ENCODE measurements around the gene ST3GAL4. TPM values are rescaled to one million over a fixed set of nuclear protein-coding genes. Genes with fewer than 3 reads are reported as not detected.
A peak's percentile ranks its signal among the peaks of the same experiment; 100 is the strongest.

Gene ST3GAL4
- total RNA-seq, 6 experiments from 2014 or later = 25.9 to 34.6 (median 30.0) TPM

DNA sequence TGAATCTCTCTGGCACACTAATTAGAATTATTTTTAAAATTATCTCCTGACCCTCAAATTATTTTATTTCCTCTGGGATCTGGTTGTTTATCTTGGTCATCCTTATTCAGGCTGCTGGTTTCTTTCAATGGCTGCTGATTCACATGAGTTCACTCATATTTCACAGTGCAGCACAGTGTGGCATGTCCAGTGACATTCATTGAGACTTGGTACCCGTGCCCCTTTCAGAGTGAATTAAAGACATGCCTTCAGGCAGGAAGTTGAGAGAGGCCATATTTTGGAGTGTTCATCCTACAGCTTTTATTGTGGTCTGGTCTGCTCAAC lies 38.1 kb upstream of the ST3GAL4 start:
- TF ChIP-seq, protein P1, sequence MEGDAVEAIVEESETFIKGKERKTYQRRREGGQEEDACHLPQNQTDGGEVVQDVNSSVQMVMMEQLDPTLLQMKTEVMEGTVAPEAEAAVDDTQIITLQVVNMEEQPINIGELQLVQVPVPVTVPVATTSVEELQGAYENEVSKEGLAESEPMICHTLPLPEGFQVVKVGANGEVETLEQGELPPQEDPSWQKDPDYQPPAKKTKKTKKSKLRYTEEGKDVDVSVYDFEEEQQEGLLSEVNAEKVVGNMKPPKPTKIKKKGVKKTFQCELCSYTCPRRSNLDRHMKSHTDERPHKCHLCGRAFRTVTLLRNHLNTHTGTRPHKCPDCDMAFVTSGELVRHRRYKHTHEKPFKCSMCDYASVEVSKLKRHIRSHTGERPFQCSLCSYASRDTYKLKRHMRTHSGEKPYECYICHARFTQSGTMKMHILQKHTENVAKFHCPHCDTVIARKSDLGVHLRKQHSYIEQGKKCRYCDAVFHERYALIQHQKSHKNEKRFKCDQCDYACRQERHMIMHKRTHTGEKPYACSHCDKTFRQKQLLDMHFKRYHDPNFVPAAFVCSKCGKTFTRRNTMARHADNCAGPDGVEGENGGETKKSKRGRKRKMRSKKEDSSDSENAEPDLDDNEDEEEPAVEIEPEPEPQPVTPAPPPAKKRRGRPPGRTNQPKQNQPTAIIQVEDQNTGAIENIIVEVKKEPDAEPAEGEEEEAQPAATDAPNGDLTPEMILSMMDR (IDR thresholded peaks at IDR 0.05) = no peak
- Mint-ChIP-seq H3K27me3 (ENCODE audit: insufficient read depth) (peaks cover 2% of the 10 kb centered on the region), H3K36me3 (ENCODE audit: low read depth) (peaks cover 29% of the 10 kb centered on the region), H3K27ac (peak overlapping the region; percentile 89), H3K4me1 (ENCODE audit: low read depth) (peaks cover 64% of the 10 kb centered on the region), H3K4me3 (peak overlapping the region; percentile 87), H3K9me3 (no peaks in the 10 kb centered on the region)
- DNase-seq = peak; percentile 8

GRCh38 chr11:126317756-126318573 lies 37.5 kb upstream of the ST3GAL4 start:
- H3K4me1 Mint-ChIP-seq (ENCODE audit: low read depth) = peaks cover 61% of the 10 kb centered on the region
- TF ChIP-seq, protein P1 (IDR thresholded peaks at IDR 0.05) = no peak
- H3K27me3 Mint-ChIP-seq (ENCODE audit: insufficient read depth) = peaks cover under 1% of the 10 kb centered on the region
- no peaks in the 10 kb centered on the region for H3K9me3 Mint-ChIP-seq
- DNase-seq = peak; percentile 61
- H3K27ac Mint-ChIP-seq = peak overlapping the region; percentile 89
- H3K4me3 Mint-ChIP-seq = peak overlapping the region; percentile 87
- peaks cover 29% of the 10 kb centered on the region for H3K36me3 Mint-ChIP-seq (ENCODE audit: low read depth)

DNA sequence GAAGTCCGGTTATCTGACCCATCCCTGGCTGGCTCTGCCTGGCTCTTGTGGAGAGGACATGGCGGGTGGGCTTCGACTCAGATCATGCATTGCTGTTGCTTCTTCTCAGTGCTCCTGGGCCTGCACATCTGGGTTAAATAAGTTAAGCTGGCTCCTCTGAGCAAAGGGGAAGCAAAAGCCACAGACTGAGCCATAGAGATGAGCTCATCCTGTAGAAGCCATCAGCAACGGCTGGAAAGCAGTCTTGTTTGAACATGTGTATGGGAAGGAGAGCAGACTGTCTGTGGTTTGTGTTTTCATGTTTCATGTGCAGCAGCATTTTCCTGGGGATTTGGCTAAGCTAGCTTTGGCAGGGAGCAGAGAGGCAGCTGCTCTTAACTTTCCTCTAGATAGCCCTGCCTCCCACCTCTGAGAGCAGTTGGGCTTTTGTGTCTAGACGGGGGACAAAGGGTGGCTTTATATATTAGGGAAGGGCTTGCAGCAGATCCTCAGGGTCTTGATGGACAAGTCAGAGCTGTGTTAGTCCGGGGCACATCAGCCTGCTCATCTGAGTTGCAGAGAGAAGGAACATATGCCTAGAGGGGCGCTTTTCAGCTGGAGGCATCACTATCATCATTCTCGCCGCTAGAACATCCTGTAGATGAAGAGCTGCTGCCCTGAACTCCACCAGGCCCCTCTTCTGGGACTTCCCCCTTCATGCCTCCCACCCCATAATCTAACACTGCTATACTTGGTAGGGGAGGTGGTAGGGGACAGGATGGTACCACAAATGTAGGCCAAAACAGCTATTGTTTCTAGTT lies 36.7 kb upstream of the ST3GAL4 start:
- Mint-ChIP-seq H3K9me3 (no peaks in the 10 kb centered on the region), H3K4me3 (peak overlapping the region; percentile 87), H3K36me3 (ENCODE audit: low read depth) (peaks cover 29% of the 10 kb centered on the region), H3K27me3 (ENCODE audit: insufficient read depth) (no peaks in the 10 kb centered on the region; the same call in none of the 2 replicates), H3K4me1 (ENCODE audit: low read depth) (peaks cover 53% of the 10 kb centered on the region), H3K27ac (peak overlapping the region; percentile 89)
- peak; percentile 88 for DNase-seq
- TF ChIP-seq, protein P1 (IDR thresholded peaks at IDR 0.05) = no peak

DNA sequence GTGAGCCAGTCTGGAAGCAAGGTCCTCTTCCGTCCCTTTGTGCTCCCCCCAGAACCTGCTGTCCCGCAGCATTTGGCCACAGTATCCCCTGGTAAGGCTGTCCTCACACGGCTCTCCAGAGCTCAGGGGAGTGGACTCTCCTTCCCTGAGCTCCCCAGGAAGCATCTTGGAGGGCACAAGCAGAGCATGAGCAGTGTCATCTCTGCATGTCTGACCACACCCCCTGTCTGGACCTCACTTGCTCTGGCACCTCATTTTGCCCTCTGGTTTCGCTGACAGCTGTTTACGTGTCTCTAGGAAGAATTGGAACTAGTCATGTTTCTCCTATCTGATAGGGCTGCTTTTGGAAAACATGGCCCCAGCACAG lies 36.1 kb upstream of the ST3GAL4 start:
- no peaks in the 10 kb centered on the region; the same call in none of the 2 replicates for H3K27me3 Mint-ChIP-seq (ENCODE audit: insufficient read depth)
- H3K4me3 Mint-ChIP-seq = peak overlapping the region; percentile 58; the same call in 1 of the 2 replicates
- peaks cover 47% of the 10 kb centered on the region for H3K4me1 Mint-ChIP-seq (ENCODE audit: low read depth)
- peaks cover 25% of the 10 kb centered on the region for H3K36me3 Mint-ChIP-seq (ENCODE audit: low read depth)
- H3K27ac Mint-ChIP-seq = peak overlapping the region; percentile 89
- TF ChIP-seq, protein P1 (IDR thresholded peaks at IDR 0.05) = no peak
- no peaks in the 10 kb centered on the region for H3K9me3 Mint-ChIP-seq
- no peak for DNase-seq

DNA sequence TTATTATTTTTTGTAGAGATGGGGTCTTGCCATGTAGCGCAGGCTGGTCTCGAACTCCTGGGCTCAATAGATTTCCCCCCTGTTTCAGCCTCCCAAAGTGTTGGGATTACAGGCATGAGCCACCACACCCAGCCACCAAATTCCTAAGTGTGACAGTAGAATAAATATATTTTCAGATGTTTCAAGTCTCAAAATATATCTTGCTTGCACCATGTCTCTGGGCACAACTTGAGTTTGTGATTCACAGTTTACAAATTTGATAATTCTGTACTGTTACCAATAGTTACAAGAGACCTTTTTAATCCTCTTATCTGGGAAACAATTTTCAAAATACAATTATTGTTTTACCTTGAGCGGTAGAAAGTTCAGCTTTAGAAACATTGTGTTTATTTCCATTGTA lies 32.5 kb upstream of the ST3GAL4 start:
- peaks cover 14% of the 10 kb centered on the region for H3K36me3 Mint-ChIP-seq (ENCODE audit: low read depth)
- H3K27ac Mint-ChIP-seq = no peak overlapping the region
- no peak for DNase-seq
- no peak overlapping the region for H3K4me3 Mint-ChIP-seq
- H3K4me1 Mint-ChIP-seq (ENCODE audit: low read depth) = peaks cover 29% of the 10 kb centered on the region
- no peaks in the 10 kb centered on the region; the same call in 1 of the 2 replicates for H3K27me3 Mint-ChIP-seq (ENCODE audit: insufficient read depth)
- TF ChIP-seq, protein P1 (IDR thresholded peaks at IDR 0.05) = no peak
- no peaks in the 10 kb centered on the region for H3K9me3 Mint-ChIP-seq

Measured in HFFc6 (cell line).